LHCN-M2 (cell line): Measurements from ENCODE around the gene SLC4A2. TPM values are rescaled to one million over a fixed set of nuclear protein-coding genes. Genes with fewer than 3 reads are reported as not detected.
A peak's percentile ranks its signal among the peaks of the same experiment; 100 is the strongest.

ENCODE experiments used
- DNase-seq: peaks from one replicate; pipeline ENCODE4 v3.0.0-alpha.2; 2012; ENCODE audit warnings: low read depth
- total RNA-seq: library from RNA; depleted of rRNA; stranded (reverse); fragments of >200 nt; gene quantifications from 2 replicates; pipeline ENCODE4 v1.2.3, GENCODE V29; 2014

Gene SLC4A2
- total RNA-seq, 1 experiment from 2014 or later: 291 TPM

DNA sequence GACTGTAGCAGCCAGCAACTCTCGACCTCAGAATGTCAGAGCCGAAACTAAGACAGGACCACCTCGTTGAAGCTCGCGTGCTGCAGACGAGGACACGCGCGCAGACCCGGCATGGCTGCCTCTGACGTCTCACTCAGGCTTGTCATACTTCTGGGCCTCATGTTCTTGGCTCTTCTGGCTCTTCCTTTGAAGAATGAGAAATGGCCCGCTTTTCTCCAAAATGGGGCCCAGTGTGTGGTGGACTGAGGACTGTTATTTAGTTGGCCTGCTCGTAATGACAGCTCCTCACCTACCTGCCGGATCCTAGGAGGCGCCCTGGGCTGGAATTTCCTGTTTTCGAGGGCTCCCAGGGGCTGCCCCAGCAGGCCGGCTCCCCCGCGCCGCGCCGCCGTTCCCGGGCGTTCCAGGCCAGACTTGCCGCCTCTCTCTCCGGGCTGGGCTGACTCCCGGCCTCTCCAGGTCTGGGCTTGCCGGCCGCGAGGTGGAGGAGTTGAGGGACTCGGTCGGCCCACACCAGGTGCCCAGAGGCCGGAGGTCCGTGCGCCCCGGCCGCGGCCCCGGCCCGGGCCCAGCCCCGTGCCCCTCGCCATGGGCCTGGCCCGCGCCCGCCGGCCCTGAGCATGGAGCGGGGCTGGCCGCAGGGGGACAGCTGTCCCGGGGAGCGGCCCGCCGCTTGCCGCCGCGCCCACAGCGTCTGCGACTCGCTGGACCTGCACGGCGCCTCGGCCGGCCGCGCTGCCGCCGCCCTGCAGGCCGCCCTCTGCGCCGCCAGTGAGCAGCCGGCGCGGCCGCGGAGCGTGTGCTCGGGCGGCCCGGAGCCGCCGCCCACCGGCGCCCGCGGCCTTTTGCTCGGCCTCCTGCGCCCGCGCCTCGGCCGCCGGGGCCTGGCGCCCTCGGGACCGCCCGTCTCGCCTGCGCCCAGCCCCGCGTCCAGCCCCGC lies 55.0 kb downstream of the SLC4A2 start:
- no peak for DNase-seq

DNA sequence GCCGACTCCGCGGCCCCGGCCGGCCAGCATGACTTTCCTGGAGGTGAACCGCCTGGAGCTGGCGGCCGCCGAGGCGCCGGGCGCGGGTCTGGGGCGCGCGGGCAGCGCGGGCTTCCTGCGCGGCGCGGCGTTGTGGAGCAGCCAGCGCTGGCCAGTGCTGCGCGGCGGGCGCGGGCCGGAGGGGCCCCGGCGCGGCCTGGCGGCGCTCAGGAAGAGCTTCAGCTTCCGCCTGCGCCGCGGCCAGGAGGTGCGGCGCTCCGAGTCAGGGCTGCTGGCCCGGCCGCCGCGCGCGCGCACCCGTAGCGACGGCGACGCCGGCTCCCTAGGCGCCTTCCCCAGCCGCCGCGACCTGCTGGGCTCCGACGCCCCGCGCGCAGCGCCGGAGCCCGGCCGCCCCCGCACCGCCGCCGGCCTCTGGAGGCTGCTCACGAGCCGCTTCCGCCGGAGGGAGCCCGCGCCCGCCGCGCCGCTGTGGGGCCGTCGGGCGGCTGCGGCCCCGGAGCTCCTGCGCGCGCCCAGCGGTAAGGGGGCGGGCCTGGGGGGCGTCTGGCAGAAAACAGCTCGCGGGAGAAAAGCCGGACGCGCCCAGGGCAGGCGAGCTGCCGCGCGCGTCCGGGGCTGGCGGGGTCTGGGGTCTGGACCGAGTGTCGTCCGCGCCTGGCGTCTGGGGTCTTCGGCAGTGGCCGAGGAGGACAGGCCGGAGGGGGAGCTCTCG lies 55.9 kb downstream of the SLC4A2 start:
- DNase-seq: no peak

DNA sequence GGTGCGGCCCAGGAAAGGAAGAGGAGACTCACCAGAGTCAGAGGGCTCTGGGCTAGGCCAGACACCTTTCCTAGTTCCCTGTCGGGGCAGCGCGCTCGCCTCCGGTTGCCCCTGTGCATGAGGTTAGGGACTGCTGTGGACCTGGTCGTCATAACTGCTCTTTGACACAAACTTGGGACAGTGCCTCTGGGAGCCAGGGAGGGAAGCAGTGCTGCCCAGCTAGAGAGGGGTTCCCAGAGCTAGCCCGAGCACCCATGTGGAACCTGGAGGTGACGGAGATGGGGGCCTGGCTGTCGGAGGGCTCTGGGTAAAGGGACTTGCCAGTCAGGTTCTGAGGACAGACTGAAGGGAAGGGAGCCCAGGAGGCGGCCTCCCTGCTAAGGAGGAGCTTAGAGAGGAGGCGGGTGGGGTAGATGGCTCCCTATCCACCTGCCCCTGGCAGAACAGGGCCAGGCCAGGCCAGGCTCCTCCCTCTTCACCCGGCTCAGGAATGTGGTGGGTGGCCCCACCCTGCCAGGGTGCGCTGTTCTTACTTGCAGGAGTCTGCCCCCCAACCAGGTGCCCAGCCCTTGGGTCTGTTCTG lies 56.5 kb downstream of the SLC4A2 start:
- DNase-seq: no peak

DNA sequence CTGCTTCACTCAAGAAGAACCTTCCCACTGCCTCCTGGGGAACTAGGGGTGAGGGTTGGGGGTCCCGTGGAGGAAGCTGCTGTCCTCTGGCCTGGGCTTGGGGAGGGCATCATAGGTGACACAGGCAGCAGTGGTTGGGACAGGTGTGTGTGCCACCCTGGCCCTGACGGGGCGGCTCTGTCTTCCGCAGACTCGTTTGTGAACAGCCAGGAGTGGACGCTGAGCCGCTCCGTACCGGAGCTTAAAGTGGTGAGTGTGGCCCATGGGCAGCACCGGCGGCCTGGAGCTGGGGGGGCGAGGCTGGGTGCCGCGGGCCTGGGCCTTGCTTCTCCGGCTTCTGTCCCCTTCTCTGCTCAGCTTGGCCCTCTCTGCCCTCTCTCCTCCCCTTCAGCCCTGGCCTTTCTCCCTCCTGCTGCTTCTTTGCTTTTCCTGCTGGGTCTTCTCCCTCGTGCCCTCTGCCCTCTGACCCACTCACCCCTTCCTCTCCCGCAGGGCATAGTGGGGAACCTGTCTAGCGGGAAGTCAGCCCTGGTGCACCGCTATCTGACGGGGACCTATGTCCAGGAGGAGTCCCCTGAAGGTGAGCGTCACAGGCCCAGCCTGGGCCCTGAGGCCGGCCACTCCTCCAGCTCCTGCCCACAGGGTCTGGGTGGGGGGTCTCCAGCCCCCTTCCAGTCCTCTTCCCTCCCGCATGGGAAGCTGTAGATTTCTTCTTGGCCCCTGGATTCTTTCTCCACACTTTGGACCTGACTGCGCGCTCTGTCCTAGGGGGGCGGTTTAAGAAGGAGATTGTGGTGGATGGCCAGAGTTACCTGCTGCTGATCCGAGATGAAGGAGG lies 57.4 kb downstream of the SLC4A2 start:
- DNase-seq: no peak

DNA sequence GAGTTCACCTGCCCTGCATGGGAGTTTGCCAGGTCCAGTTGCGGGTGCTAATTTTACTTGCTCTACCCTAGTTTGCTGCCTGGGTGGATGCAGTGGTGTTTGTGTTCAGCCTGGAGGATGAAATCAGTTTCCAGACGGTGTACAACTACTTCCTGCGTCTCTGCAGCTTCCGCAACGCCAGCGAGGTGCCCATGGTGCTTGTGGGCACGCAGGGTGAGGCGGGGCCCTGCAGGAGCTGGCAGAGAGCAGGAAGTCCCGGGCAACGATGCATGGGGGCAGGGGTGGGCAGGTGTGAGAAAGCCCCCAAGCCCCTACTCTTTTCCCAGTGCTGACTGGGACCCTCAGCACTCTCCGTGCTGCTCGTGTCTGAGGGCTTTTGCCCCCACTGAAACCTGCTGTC lies 58.2 kb downstream of the SLC4A2 start:
- no peak for DNase-seq

DNA sequence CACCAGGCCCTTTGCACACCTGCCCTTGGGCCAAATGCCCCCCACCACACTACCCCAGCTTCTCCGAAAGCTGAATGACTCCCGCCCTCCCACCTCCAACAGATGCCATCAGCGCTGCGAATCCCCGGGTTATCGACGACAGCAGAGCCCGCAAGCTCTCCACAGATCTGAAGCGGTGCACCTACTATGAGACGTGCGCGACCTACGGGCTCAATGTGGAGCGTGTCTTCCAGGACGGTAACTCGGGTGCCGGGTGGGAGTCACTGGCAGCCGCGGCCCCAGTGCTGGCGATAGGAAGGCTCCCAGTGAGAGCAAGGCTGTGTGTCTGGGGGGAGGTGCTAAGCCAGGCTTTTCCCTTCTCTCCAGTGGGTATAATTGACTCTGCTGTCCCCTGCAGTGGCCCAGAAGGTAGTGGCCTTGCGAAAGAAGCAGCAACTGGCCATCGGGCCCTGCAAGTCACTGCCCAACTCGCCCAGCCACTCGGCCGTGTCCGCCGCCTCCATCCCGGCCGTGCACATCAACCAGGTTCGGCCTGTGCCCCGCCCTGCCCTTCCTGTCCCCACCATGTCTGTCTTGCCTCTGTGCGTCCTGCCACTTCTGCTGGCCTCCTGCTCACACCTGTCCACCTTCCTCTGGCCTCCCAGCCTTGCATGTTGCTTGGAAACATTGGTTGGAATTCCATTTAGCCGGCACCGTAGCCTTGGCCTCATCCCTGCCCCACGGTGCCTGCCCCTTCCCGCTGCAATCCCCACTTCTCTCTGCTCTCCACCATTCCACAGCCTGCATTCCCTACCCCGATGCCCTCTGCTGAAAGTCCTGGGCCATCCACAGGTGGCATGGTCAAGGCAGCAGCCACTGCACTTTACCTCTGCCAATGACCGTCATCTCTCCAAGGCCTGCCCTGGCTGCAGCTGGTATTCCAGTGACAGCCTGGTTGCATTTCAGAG lies 59.0 kb downstream of the SLC4A2 start:
- no peak for DNase-seq

DNA sequence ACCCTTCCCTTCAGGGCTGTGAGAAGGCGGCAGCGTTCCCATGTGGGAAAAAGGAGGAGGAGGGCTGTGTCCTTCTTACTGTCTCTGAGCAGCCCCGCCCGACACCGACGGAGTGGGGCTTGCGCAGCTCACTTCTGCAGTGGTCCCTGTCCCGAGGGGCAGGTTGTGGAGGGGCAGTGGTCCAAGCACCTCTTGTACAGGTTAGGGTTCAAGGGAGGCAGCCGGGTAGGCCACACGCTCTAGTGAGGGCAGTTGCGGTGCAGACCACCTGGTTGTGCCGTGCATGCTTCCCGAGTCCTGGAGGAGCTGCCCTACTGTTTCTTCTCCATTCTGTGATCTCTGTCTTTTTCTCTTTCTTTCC lies 59.6 kb downstream of the SLC4A2 start:
- no peak for DNase-seq

DNA sequence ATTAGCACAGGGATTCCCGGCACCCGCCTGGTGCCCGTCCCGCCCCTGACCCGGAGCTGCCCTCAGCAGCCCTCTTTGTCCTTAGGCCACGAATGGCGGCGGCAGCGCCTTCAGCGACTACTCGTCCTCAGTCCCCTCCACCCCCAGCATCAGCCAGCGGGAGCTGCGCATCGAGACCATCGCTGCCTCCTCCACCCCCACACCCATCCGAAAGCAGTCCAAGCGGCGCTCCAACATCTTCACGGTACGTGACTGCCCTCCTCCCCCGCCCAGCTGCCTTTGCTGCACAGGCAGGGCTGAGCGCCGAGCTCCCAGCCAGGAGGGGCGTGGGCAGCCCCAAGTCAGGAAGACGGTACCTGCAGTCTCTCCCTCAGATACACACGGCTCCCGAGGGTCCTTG lies 60.5 kb downstream of the SLC4A2 start:
- no peak for DNase-seq

DNA sequence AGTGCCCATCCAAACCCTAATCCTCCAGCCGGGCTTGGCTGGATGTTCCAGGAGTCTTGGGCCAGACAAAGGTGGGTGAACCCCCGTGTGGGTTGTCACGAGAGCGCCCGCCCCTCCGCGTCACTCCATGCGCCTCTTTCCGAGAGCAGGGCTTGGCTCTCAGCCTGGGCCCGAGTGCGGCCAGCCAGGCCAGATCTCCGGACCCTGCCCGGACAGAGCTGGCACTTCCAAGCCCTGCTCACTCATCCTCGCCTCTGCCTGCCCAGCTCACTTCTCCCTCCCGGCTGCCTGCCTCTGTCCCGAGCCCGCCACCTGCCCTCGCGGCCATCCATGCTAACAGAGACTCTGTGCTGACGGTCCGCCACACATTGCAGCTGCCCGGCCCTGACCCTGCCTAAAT lies 61.5 kb downstream of the SLC4A2 start:
- DNase-seq: no peak

DNA sequence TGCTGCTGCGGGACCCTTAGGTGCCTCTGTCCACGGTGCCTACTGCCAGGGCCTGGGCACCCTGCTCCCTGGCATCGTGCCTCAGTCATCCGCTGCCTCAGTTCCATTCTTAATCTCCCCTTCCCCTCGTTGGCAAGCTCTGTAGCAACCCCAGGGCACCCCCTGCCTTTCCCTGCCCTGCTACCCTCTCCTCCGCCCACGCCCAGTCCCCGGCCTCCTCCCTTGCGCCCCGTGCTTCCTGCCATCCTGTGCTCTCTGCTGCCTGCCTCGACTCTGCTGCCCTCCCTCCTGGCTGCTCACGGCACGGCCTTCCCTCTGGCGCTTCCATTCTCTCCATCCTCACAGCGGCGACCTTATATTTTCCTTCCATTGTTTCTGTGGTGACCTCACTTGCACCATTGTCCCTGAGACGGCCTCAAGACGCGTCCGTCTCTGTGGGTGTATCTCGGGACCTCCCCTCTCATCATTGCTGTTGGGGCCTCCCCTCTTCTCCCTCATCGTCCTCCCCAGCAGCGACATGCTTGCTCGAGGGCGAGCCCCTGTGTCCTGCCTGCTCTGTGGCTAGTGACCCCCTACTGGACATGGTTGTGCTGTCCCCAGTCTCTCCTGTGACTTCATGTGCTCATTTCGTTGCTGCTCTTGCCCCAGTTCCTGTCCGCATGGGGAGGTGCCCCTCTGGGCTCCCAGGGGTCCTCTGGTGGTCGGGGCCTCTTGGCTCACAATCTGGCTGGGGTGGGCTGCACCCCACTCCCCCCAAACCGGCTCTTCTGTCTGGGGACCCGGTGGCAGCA lies 62.2 kb downstream of the SLC4A2 start:
- DNase-seq: no peak

DNA sequence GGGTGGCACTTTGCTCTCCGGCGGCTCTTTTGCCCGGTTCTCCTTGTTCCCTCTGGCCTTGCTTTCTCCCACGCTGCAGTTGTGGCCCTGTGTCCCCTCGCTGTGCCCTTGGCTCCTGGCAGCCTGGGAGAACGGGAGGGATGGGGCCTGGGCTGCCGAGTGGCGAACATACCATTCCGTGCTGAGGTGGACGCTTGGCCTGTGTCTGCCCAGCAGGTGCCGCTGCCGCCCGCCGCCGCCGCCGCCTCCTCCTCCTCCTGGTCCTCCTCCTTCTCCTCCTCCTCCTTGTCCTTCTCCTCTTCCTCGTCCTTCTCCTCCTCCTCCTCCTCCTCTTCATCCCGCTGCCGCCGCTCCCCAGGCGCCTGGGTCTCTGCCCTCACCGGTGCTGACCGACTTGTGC lies 62.9 kb downstream of the SLC4A2 start:
- DNase-seq: no peak

DNA sequence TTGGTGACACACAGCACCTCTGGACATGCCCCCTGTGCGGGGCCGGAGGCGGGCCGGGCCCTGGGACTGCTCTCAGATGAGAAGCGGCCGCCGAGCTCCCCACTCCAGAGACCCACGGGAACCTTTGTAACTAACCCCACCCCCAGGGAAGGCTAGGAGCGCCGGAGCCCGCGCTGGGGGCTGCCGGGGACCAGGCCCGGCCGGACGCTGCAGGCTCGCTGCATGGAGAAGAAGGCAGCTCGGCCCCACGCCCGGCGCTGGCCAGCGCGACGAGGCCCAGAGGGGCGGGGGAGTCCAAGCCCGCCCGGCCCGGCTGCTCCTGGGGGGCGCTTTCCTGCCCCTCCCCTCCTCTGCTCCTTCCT lies 63.4 kb downstream of the SLC4A2 start:
- no peak for DNase-seq

DNA sequence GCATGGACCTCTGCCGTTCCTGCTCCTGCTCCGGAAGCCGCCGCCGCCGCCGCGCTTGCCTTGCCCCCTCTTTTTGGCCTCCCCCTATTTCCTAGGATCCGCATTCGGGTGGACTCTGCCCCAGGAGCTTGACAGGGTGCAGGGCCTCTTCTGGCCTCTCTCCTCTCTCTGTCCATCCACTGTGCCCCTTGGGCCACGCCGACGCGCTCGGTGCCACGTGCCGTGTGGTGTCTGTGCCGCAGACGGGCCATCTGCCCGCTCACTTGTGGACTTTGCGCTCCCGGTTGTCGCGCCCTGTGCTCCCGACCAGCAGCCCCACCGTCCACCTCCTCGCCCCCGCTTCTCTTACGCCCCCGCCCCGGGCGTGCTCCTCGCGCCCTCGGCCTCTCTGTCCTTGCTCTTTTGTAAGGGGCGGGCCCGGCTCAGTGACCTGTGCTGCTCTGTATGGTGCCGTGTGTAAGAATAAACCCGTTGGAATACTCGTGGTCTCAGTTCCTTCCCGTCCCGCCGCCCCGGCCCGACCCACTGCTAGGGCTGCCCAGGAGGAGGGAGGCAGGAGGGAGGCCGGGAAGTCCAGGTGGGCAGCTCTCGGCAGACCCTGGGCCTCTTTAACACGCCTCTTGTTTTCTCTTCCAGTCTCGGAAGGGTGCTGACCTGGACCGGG lies 63.9 kb downstream of the SLC4A2 start:
- no peak for DNase-seq

DNA sequence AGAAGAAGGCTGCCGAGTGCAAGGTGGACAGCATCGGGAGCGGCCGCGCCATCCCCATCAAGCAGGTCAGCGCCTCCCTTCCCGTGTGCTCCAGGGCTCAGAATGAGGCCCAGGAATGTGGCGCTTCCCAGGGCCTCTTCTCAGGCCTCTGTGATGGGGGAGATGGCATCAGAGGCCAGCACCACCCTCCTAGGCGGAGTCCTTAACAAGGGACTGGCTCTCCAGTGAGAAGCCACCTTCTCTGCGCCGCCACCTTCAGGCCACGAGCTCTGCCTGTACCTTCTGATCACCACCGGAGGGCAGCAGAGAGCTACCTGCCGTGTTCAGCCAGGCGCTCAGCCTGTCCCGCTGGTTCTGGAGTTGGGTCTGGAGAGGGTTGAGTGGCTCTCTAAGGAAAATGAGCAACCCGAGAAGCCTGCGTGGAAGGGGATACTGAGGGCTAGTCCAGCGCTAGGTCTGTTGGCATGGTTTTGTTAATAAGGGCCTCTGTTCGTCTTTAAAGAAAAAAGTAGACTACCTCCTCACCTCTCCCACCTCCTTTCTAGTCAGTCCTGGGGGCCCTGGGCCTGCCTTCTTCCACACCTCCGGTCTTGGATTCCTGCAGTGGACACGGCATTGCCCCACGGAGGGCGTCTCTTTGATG lies 64.6 kb downstream of the SLC4A2 start:
- DNase-seq: peak; percentile 70

DNA sequence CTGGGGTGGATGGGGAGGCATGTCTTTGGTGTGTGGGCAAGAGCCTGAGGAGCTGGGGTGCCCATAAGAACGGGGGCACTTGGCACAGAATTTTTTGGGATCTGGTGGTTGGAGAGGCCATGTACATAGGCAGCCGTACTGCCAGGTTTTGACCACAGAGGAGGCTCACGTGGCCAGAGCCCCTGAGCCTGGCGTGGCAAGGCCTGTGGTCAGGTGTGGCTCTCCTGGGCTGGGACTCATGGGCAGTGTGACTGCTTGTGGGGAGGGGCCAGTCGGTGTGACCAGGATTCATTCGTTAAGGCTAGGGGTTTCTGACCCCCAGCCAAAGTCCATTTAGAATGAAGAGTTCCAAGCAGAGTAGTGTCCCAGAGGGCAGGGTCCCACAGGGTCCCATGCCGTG lies 65.1 kb downstream of the SLC4A2 start:
- DNase-seq: no peak

DNA sequence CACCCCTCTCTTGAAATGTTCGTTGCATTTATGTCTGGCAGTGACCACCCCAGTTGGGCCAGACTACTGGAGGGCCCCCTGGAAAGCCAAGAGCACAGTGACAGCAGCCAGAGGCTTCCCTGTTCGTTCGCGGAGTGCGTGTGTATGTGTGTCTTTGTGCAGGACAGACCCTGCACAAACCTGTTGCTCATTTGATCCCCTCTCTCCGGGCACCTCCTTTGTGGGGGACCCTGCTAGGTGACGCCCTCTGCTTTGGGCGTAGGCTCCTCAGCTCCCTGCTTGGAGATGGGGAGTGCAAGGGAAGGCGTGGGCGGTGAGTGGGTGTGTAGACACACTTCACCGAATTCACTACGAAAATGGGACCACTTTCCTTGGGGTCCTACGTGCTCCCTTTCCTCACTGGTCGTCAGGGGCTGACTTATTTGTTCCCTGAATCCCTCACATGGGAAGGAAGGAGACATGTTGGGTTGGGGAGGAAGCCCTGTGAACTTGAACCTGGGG lies 65.6 kb downstream of the SLC4A2 start:
- no peak for DNase-seq

DNA sequence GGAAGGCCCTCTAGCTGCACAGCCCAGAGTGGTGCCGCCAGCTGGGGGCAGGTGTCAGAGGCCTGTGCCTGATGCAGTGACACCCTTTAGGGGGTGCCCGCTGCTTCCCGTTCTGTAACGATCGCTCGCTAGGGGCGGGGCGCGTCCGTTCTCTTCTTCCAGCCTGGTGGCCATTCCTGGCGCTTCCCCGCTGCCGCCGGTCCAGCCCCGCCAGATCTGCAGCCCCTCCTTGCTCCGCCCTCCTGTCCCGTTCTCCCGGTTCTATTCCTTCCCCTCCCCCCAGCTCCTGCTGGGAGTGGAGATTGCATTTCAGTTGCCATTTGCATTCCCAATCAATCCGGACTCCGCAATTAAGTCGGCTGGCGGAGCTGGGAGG lies 66.1 kb downstream of the SLC4A2 start:
- no peak for DNase-seq

DNA sequence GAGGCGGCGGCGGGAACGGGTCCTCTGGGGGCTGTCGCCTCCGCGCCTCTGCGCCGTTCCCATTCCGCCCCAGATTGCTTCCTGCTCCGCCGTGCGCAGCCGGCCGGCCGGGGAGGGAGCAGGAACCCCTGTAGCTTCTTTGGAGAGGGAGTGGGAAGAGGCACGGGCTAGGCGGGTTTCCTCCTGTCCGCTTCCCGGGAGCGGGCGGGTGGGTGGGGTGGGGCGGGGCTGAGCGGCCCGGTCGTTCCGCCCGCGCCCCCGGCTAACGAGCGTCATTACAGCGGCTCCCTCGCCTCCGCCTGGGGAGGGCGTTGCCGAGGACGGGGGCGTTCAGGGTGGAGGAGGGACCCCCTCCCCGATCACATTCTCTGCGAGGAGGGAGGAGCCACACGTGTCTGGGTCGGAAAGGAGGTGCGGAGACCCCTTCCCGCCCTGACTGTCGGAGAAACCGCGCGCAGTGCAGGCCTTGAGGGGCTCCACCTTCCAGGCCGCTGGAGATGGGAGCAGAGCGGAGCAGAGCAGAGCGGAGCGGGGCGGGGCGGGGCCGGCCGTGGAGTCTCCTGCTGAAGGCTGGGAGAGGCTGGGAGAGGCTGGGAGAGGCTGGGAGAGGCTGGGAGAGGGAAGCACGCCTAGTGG lies 66.6 kb downstream of the SLC4A2 start:
- no peak for DNase-seq
